Immature natural killer cell (primary cell): ENCODE data around the gene PLCH2. TPM values are rescaled to one million over a fixed set of nuclear protein-coding genes. Genes with fewer than 3 reads are reported as not detected.

Experiments used
- DNase-seq, 3 donors: peaks; one replicate each; pipeline ENCODE4 v3.0.0; 2022; ENCODE audit warnings: mixed read lengths in 1 of 3
- H3K27ac Mint-ChIP-seq, 6 donors: one replicate each; pipeline ENCODE4 v1.8.0; 2020; ENCODE audit warnings: mixed read lengths in 6 of 6, mild to moderate bottlenecking in 5 of 6, inconsistent platforms in 4 of 6, moderate library complexity in 3 of 6
- H3K27me3 Mint-ChIP-seq, 3 donors: one replicate each; pipeline ENCODE4 v1.8.0; 2020 to 2021; ENCODE audit warnings: low read depth in 3 of 3, mild to moderate bottlenecking in 3 of 3, mixed read lengths in 3 of 3, moderate library complexity in 3 of 3, inconsistent platforms in 1 of 3
- H3K36me3 Mint-ChIP-seq, 3 donors: one replicate each; pipeline ENCODE4 v1.8.0; 2020; ENCODE audit warnings: mixed read lengths in 3 of 3, inconsistent platforms in 2 of 3, mild to moderate bottlenecking in 2 of 3
- H3K4me1 Mint-ChIP-seq, 2 donors: one replicate each; pipeline ENCODE4 v1.8.0; 2020; ENCODE audit warnings: inconsistent platforms in 2 of 2, mild to moderate bottlenecking in 2 of 2, mixed read lengths in 2 of 2, moderate library complexity in 1 of 2
- H3K4me3 Mint-ChIP-seq, 5 donors: one replicate each; pipeline ENCODE4 v1.8.0; 2020; ENCODE audit warnings: mild to moderate bottlenecking in 5 of 5, mixed read lengths in 5 of 5, inconsistent platforms in 3 of 5, moderate library complexity in 3 of 5
- H3K9me3 Mint-ChIP-seq, 6 donors: one replicate each; pipeline ENCODE4 v1.8.0; 2020; ENCODE audit warnings: mild to moderate bottlenecking in 6 of 6, mixed read lengths in 6 of 6, inconsistent platforms in 4 of 6, moderate library complexity in 3 of 6
- polyA plus RNA-seq, 3 donors: library from polyadenylated mRNA; unstranded; fragments of 300-500 nt; fragmentation: Illumina TruSeq; gene quantifications; one replicate each; pipeline ENCODE4 v1.2.3, GENCODE V29; 2021

PLCH2 gene
- polyA plus RNA-seq, 3 donors from 2014 or later: 2.9 to 5.1 TPM; not detected in 1

DNA sequence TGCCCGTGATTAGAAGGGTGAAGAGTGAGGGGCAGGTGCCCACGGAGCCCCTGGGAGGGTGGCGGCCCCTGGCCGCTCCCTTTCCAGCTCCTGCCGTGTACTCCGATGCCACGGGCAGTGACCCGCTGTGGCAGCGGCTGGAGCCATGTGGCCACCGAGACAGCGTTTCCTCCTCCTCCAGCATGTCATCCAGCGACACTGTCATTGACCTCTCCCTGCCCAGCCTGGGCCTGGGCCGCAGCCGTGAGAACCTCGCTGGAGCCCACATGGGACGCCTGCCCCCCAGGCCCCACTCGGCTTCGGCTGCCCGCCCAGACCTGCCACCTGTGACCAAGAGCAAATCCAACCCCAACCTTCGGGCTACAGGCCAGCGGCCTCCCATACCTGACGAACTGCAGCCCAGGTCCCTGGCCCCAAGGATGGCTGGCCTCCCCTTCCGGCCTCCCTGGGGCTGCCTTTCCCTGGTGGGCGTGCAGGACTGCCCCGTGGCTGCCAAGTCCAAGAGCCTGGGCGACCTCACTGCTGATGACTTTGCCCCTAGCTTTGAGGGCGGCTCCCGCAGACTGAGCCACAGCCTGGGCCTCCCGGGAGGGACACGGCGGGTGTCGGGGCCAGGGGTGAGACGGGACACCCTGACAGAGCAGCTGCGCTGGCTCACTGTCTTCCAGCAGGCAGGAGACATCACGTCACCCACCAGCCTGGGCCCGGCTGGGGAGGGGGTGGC is 28.3 kb downstream of the PLCH2 start:
- H3K27ac Mint-ChIP-seq: no peak overlapping the region
- peaks cover 12 to 16% of the 10 kb centered on the region in 2 donors for H3K4me1 Mint-ChIP-seq
- no peak overlapping the region for H3K4me3 Mint-ChIP-seq
- no peaks in the 10 kb centered on the region for H3K9me3 Mint-ChIP-seq
- peaks cover 0 to 3% (median 0%) of the 10 kb centered on the region in 3 donors for H3K36me3 Mint-ChIP-seq
- no peak for DNase-seq
- H3K27me3 Mint-ChIP-seq: no peaks in the 10 kb centered on the region

DNA sequence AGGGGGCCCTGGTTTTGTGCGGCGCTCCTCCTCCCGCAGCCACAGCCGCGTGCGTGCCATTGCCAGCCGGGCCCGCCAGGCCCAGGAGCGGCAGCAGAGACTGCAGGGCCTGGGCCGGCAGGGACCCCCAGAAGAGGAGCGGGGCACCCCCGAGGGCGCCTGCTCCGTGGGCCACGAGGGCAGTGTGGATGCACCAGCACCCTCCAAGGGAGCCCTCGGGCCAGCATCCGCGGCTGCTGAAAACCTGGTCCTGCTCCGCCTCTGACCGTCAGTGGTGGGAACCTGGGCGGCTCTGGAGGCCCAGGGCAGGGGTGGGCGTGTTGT is 28.8 kb downstream of the PLCH2 start:
- Mint-ChIP-seq H3K27ac (no peak overlapping the region), H3K27me3 (no peaks in the 10 kb centered on the region), H3K9me3 (no peaks in the 10 kb centered on the region), H3K36me3 (peaks cover 0 to 3% (median 0%) of the 10 kb centered on the region in 3 donors), H3K4me1 (peaks cover 7 to 10% of the 10 kb centered on the region in 2 donors), H3K4me3 (no peak overlapping the region)
- DNase-seq: no peak

DNA sequence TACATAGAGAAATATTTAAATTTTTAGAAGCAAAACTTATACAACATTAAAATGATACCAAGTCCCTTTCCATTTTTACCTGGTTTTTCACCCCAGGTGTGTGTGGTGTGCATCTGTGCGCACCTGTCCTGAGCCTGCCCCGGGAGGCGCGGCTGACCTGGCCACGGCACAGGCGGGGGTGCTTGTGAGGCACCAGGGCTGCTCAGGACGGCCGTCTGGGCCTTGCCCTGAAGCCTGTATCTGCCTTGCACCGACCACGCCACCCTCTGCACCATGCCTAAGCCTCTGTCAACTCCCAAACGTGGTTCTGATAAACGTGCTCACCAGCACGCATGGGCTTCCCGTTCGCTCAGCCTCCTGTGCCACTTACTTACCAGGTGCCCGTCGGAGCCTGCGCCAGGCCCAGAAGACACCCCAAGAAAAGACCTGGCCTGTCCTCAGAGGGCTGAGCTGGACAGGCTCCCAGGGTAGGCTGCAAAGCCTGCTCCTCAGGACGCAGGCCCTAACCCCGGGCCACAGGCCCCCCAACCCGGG is 29.4 kb downstream of the PLCH2 start:
- Mint-ChIP-seq H3K27me3 (no peaks in the 10 kb centered on the region), H3K9me3 (no peaks in the 10 kb centered on the region), H3K36me3 (peaks cover 0 to 3% (median 0%) of the 10 kb centered on the region in 3 donors), H3K4me1 (peaks cover 1 to 4% of the 10 kb centered on the region in 2 donors), H3K27ac (peak overlapping the region in 1 of 6 donors; percentile 33), H3K4me3 (no peak overlapping the region)
- no peak for DNase-seq

DNA sequence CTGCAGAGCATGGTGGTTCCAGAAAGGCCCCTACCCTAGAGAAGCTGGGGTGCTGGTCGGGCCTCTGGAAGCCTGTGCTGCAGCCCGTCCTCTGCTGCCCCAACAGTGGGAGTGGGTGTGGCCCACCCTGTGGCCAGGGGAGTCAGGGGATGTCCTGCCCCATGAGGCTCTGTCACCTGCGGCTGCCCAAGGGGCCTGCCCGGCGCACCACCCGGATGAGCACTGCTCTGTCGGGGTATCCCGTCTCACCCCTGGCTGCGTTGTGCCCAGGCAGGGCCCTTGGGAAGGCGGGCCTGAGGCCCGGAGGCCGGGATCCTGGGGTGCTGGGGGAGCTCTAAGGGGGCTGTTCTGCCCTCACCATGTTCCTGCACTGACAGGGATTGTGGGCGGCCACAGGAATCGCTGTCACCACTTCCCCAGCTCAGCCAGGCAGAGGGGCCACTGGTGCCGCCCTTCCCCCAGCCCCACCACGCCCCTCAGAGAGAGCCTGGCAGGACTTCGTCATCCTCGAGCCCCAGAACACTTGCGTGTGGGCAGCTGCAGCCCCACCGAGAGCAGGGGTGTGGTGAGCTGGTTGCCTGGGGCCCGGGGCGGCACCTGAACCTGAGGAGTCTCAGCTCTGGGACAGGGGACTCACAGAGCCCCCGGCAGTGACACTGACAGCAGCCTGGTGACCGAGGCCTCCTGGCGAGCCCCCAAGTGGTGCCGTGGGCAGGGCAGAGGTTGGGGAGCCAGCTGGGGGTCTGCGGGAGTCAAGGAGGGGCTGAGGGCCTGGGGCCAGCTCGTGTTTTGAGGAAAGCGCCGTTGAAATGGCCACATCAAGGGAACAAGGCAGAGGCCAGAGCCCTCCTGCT is 30.1 kb downstream of the PLCH2 start:
- no peak overlapping the region for H3K27ac Mint-ChIP-seq
- H3K4me1 Mint-ChIP-seq: peaks cover 0 to 1% of the 10 kb centered on the region in 2 donors
- H3K4me3 Mint-ChIP-seq: no peak overlapping the region
- H3K36me3 Mint-ChIP-seq: peaks cover 0 to 3% (median 0%) of the 10 kb centered on the region in 3 donors
- no peaks in the 10 kb centered on the region for H3K9me3 Mint-ChIP-seq
- H3K27me3 Mint-ChIP-seq: no peaks in the 10 kb centered on the region
- no peak for DNase-seq

DNA sequence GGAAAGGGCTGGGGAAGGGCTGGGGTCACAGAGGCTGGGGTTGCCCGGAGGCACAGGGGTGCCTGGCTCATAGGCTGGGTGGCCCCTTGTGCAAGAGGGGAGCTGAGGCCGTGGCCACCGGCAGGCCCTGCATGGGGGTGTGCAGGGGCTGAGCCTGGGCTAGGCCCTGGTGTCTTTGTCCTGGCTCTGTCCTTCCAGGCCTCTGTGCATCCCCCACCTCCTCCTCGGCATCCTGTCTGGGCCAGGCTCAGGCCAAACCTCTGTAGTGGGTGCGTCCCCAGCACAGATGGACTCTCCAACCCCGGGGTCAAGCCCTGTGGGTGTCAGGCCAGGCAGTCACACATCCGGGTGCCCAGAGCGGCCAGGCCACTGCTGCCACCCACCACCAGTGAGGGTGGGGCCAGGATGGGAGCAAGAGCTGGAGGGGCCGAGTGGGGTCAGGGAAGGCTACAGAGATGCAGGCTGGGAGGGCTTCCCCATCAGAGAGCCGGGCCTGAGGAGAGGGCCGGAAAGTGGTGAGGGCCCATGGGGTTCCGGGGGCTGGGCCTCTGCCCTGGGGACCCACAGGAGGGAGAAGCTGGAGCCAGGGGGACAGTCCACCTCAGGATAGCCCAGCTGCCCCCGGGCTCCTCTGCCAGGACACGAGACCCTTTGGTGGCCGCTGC is 30.9 kb downstream of the PLCH2 start:
- peaks cover 0 to under 1% (median 0%) of the 10 kb centered on the region in 3 donors for H3K27me3 Mint-ChIP-seq
- H3K36me3 Mint-ChIP-seq: peaks cover 0 to 8% (median 0%) of the 10 kb centered on the region in 3 donors
- no peaks in the 10 kb centered on the region for H3K9me3 Mint-ChIP-seq
- DNase-seq: no peak
- H3K4me1 Mint-ChIP-seq: no peaks in the 10 kb centered on the region
- no peak overlapping the region for H3K4me3 Mint-ChIP-seq
- no peak overlapping the region for H3K27ac Mint-ChIP-seq

DNA sequence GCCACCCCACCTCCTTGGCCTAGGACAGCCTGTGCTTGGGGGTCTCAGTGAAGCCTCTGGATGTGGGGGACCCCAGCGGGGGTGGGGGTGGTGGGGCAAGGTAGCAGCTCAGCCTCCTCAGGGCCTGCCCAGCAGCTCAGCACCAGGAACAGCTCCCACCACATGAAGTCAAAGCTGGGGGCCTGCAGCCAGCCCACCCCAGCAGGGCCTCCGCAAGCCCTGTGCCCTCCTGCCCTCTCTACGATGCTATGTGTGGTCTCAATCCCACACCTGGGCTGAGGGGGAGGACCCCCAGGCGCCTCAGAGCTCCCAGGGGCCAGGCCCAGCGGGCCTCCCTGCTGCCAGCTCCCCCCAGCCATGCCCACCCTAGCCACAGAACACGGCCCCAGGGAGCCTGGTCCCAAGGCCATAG is 31.7 kb downstream of the PLCH2 start:
- peaks cover 0 to 3% (median 0%) of the 10 kb centered on the region in 3 donors for H3K27me3 Mint-ChIP-seq
- H3K9me3 Mint-ChIP-seq: no peaks in the 10 kb centered on the region
- H3K27ac Mint-ChIP-seq: no peak overlapping the region
- H3K4me3 Mint-ChIP-seq: no peak overlapping the region
- H3K4me1 Mint-ChIP-seq: no peaks in the 10 kb centered on the region
- peaks cover 0 to 8% (median 0%) of the 10 kb centered on the region in 3 donors for H3K36me3 Mint-ChIP-seq
- DNase-seq: no peak

DNA sequence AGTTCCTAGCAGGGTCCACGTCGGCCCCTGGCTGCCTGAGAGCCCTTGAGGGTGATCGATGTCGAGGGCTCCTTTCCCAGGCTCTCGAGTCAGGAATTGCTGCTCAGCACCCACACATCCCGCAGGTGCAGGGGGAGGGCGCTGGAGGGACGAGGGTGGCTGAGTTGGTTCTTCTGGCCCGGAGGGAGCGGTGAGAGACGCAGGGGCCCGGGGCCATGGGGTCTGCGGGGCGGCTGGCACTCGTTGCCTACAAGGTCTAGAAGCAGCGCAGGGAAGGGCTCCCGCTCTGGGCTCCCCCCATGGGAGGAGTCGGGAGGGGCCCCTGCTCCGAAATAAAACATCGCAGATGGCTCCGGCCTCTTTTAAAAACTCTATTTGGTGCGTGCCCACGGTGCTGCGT is 32.1 kb downstream of the PLCH2 start:
- H3K4me1 Mint-ChIP-seq: no peaks in the 10 kb centered on the region

DNA sequence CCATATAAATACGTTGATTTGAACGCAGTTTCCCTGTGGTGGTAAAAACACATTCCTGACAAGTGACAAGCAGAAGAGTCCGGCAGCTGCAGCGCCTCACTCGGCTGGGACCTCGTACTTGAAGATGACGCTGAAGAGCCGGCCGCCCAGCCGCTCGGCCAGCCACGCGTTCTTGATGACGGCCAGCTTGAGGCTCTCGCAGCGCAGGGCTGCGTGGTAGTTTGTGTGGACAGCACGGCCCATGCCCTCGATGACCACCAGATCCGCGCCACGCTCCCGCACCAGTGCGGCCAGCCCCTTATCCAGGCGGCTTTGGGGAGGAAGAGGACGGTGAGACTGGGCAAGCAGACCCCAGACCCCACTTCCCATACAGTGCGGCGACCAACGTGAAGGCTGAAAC is 32.7 kb downstream of the PLCH2 start:
- H3K9me3 Mint-ChIP-seq: no peaks in the 10 kb centered on the region
- H3K27me3 Mint-ChIP-seq: peaks cover 0 to 3% (median 0%) of the 10 kb centered on the region in 3 donors
- DNase-seq: no peak
- no peaks in the 10 kb centered on the region for H3K4me1 Mint-ChIP-seq
- H3K4me3 Mint-ChIP-seq: no peak overlapping the region
- peaks cover 0 to 8% (median 0%) of the 10 kb centered on the region in 3 donors for H3K36me3 Mint-ChIP-seq
- H3K27ac Mint-ChIP-seq: no peak overlapping the region

More for the DNA sequence above, 32.1 kb downstream of the PLCH2 start:
- DNase-seq: no peak
- Mint-ChIP-seq H3K36me3 (peaks cover 0 to 8% (median 0%) of the 10 kb centered on the region in 3 donors), H3K4me3 (no peak overlapping the region), H3K27ac (no peak overlapping the region), H3K27me3 (peaks cover 0 to 3% (median 0%) of the 10 kb centered on the region in 3 donors), H3K9me3 (no peaks in the 10 kb centered on the region)

DNA sequence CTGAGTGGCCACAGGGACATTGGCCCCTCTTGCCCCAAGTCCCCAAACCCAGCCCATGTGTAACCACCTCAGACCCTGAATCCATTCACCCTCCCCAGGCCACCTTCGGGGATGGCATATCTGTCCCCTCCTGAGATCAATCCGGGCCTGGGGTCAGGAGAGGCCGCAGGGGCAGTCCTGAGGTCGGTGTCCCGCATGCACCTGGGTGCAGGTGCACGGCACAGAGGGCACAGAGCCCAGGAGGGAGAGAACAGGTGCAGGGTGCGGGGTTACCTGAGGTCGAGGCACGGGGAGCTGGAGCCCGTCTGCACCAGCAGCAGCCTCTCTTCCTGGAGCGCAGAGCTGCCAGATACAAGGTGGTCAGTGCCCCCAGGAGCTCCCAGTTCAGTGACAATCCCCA is 33.5 kb downstream of the PLCH2 start:
- Mint-ChIP-seq H3K27me3 (peaks cover 0 to 3% (median 0%) of the 10 kb centered on the region in 3 donors), H3K4me1 (no peaks in the 10 kb centered on the region), H3K4me3 (no peak overlapping the region), H3K36me3 (peaks cover 0 to 8% (median 0%) of the 10 kb centered on the region in 3 donors), H3K27ac (no peak overlapping the region), H3K9me3 (no peaks in the 10 kb centered on the region)
- no peak for DNase-seq

DNA sequence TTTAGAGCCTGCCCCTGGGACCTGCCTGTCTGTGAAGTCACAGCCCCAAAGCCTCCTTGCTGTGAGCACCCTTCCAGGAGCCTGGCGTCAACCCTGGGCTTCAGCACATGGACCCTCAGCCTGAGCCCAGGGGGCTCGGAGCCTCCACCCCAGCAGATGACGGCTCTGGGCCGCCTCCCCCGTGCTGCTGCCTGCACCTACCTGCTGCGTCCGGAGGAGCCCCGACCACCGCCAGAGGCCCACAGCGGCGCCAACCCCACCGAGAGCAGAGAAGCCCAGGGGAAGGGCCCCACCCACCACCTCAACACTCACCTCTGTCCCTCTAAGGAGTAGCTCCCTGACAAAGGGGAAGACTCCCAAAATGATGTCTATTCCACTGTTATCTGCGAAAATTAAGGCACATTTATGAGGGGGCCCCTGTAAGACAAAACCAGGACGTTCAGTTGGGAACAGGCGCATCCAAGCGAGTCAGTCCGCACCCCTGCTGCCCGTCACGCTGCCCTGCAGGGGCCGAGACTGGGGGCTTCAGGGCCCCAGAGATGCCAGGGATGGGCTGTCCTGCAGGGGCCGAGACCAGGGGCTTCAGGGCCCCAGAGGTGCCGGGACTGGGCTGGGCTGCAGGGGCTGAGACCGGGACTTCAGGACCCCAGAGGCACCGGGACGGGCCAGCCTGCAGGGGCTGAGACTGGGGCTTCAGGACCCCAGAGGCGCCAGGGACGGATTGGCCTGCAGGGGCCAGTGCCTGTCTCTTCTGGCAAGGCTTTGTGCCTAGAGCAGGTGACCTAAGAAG is 34.5 kb downstream of the PLCH2 start:
- DNase-seq: no peak
- peaks cover 0 to 8% (median 0%) of the 10 kb centered on the region in 3 donors for H3K36me3 Mint-ChIP-seq
- H3K4me1 Mint-ChIP-seq: no peaks in the 10 kb centered on the region
- H3K27ac Mint-ChIP-seq: no peak overlapping the region
- H3K27me3 Mint-ChIP-seq: peaks cover 0 to 3% (median 0%) of the 10 kb centered on the region in 3 donors
- no peak overlapping the region for H3K4me3 Mint-ChIP-seq
- H3K9me3 Mint-ChIP-seq: no peaks in the 10 kb centered on the region

DNA sequence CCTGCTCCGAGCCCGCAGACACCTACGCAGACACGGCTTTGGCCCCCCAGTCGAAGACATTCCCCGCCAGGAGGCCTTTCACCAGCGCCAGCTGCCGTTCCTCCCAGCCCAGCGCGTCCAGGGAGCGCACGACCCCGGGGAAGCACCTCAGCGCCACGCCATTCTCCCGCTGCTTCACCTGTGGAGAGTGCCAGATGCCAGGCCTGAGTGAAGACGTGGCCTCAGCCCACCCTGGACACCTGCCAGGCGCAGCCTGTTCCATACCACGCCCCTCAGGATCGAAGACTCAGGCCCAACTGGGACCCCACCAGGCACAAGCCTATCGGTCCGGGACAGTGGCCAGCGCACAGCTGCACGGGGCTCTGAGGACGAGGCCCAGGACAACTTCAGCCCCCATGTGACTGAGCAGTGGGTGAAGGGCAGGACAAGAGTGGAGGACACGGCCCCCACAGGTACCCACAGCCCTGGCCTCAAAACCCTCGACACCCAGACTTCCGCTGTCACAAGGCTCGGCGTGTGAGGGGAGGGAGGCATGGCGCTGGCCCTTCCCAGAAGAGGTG is 36.9 kb downstream of the PLCH2 start:
- H3K36me3 Mint-ChIP-seq: peaks cover 0 to 11% (median 0%) of the 10 kb centered on the region in 3 donors
- H3K27ac Mint-ChIP-seq: no peak overlapping the region
- no peak overlapping the region for H3K4me3 Mint-ChIP-seq
- no peaks in the 10 kb centered on the region for H3K9me3 Mint-ChIP-seq
- DNase-seq: no peak
- H3K27me3 Mint-ChIP-seq: peaks cover 0 to 3% (median 0%) of the 10 kb centered on the region in 3 donors
- no peaks in the 10 kb centered on the region for H3K4me1 Mint-ChIP-seq

DNA sequence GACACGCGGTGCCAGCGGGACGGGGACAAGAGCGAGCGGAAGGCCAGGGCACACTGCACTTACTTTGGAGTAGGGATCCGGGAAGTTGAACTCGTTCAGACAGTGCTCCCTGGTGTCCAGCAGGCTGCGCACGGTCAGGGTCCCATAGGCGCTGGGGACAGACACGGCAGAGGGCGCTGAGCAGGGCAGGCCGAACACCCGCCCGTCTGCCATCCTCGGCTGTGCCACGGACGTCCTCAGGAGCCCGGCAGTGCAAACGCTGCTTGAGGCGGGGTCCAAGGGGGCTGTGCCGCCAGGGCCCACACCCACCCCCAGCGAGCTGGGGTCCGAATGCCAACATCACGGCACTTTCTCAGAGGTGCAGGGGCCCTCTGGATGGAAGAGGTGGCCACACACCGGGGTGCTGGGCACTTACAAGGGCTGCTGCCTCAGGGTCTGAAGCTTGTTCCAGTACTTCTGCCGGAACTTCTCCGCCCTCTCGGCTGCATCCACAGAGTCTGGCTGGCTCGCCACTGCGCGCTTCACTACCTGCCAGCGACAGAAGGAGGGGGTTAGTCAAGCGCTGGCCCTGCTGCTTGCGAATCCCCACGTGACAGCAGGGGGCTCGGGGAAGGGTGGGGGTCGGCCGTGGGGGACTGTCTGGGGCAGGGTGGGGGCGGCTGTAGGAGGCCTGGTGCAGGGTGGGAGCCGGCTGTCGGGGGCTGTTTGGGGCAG is 38.0 kb downstream of the PLCH2 start:
- no peak for DNase-seq
- Mint-ChIP-seq H3K4me3 (no peak overlapping the region), H3K4me1 (no peaks in the 10 kb centered on the region), H3K36me3 (peaks cover 0 to 8% (median 0%) of the 10 kb centered on the region in 3 donors), H3K9me3 (no peaks in the 10 kb centered on the region), H3K27ac (no peak overlapping the region), H3K27me3 (peaks cover 0 to 3% (median 0%) of the 10 kb centered on the region in 3 donors)
